Mesenteric fat pad (tissue), 1 donor: ENCODE measurements around the gene SMTNL2. TPM values are rescaled to one million over a fixed set of nuclear protein-coding genes. Genes with fewer than 3 reads are reported as not detected.
"Not testable (repeated sequence)": the region's sequence is repeated elsewhere in the genome, so short reads cannot be mapped to it uniquely, and the experiment has no call there.

Source experiments
- DNase-seq: peaks from one replicate; pipeline ENCODE4 v3.0.0-alpha.2; 2020; ENCODE audit warnings: low spot score
- total RNA-seq: library from RNA; stranded (reverse); fragmentation: NEBNext Ultra II Directional; extraction: Animal tissue kit (Norgen Biotek cat#: 25700); gene quantifications from one replicate; pipeline ENCODE4 v1.2.1, GENCODE V29; 2021
- donor health status: DM: yes; HTN: yes; CAD: no.

SMTNL2 gene
- total RNA-seq, 1 donor from 2014 or later: 0.74 TPM

GRCh38 chr17:4600563-4600962, 16.2 kb downstream of the SMTNL2 start:
- no peak for DNase-seq

GRCh38 chr17:4601326-4601725, 17.0 kb downstream of the SMTNL2 start:
- DNase-seq: no peak

GRCh38 chr17:4602041-4602440, 17.7 kb downstream of the SMTNL2 start:
- no peak for DNase-seq

GRCh38 chr17:4604111-4604644, 19.8 kb downstream of the SMTNL2 start:
- no peak for DNase-seq

- not testable (repeated sequence) for DNase-seq
Measured at GRCh38 chr17:4604736-4605135, 20.4 kb downstream of the SMTNL2 start.

GRCh38 chr17:4605826-4606225, 21.5 kb downstream of the SMTNL2 start:
- no peak for DNase-seq

- DNase-seq: no peak
Measured at GRCh38 chr17:4607261-4607741, 23.0 kb downstream of the SMTNL2 start.

GRCh38 chr17:4607773-4608187, 23.5 kb downstream of the SMTNL2 start:
- no peak for DNase-seq

GRCh38 chr17:4609761-4610160, 25.4 kb downstream of the SMTNL2 start:
- DNase-seq: no peak

- no peak for DNase-seq
Measured at GRCh38 chr17:4610162-4610561, 25.8 kb downstream of the SMTNL2 start.

- DNase-seq: no peak
Measured at GRCh38 chr17:4610656-4611055, 26.3 kb downstream of the SMTNL2 start.

GRCh38 chr17:4616476-4616875, 32.1 kb downstream of the SMTNL2 start:
- DNase-seq: no peak

- no peak for DNase-seq
Measured at GRCh38 chr17:4617090-4617489, 32.8 kb downstream of the SMTNL2 start.

- no peak for DNase-seq
Measured at GRCh38 chr17:4617590-4618351, 33.4 kb downstream of the SMTNL2 start.

- DNase-seq: no peak
Measured at GRCh38 chr17:4620531-4621101, 36.3 kb downstream of the SMTNL2 start.

- no peak for DNase-seq
Measured at GRCh38 chr17:4622375-4622774, 38.0 kb downstream of the SMTNL2 start.

- DNase-seq: no peak
Measured at GRCh38 chr17:4623249-4623648, 38.9 kb downstream of the SMTNL2 start.

GRCh38 chr17:4624451-4624911, 40.2 kb downstream of the SMTNL2 start:
- DNase-seq: not testable (repeated sequence)

- no peak for DNase-seq
Measured at GRCh38 chr17:4625181-4625617, 40.9 kb downstream of the SMTNL2 start.

GRCh38 chr17:4626734-4627256, 42.5 kb downstream of the SMTNL2 start:
- no peak for DNase-seq

- DNase-seq: no peak
Measured at GRCh38 chr17:4631431-4631830, 47.1 kb downstream of the SMTNL2 start.
